ENCODE results near the gene MDH1.

MDH1 gene

GRCh38 chr2:63628403-63628942 is 39.7 kb downstream of the MDH1 start:
- no peak for DNase-seq (ENCODE audit: low read depth in 2 of 2, low spot score in 1 of 2)

DNA sequence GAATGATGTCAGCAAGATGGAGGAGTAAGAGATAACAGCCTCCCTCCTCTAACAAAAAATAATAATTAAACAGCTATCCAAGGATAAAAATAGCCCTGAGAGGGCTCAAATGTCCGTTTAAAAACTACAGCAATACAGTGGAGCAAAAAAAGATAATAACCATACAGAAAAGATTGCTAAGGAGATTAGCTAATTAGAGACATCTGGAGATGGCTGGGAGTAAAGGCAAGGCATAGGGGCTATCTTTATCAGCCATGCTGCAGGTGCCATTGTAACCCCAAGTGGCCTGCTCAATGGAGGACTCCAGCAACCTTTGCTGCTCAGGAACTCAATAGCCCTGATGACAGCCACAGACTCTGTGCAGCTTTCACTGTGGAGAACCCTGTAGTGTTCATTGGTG is 42.7 kb downstream of the MDH1 start:
- DNase-seq (ENCODE audit: low read depth in 2 of 2, low spot score in 1 of 2), result no peak

DNA sequence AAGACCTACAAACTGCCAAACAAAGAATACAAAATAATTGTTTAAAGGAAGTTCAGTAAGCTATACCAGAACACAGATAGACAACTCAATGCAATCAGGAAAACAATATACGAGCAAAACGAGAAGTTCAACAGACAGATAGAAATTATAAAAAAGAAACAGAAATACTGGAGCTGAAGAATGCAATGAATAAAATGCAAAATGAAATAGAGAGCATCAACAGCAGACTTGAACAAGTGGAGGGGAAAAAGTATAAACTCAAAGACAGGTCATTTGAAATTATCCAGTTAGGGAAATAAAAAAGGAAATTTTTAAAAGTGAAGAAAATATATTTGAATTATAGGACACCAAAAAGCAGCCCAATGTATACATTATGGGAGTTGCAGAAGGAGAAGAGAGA is 43.6 kb downstream of the MDH1 start:
- DNase-seq (ENCODE audit: low read depth in 2 of 2, low spot score in 1 of 2), result no peak

GRCh38 chr2:63639344-63639743 is 50.6 kb downstream of the MDH1 start:
- no peak for DNase-seq (ENCODE audit: low read depth in 2 of 2, low spot score in 1 of 2)

DNA sequence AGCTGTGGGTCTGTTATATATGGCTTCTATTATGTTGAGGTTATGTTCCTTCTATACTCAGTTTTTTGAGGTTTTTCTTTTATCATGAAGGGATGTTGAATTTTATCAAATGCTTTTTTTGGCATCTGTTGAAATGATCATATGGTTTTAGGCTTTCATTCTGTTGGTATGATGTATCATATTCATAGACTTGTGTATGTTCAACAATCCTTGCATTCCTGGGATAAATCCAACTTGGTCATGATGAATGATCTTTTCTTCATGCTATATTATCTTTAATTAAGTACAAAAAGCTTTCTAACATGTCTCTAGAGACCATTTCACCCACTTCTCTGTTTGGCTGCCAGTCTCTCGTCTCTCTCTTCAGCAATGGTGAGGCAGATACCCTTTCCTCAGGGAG is 54.2 kb downstream of the MDH1 start:
- no peak for DNase-seq (ENCODE audit: low read depth in 2 of 2, low spot score in 1 of 2)

DNA sequence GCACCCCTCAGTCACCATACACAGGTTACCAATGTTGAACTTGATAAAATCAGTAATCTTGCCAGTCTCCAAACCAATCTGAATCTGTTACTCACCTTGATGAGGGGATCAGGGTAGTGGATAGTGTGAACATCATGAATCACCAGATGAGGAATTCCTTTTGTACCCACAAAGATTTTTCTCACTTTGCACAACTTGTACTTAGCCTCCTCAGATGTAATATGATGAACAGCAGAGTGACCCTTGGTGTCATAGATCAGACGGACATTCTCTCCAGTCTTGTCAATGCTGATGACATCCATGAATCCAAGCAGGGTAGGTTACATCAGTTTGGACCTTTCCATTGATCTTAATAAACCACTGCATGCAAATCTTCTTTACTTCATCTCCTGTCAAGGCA is 54.7 kb downstream of the MDH1 start:
- DNase-seq (ENCODE audit: low read depth in 2 of 2, low spot score in 1 of 2), result no peak

DNA sequence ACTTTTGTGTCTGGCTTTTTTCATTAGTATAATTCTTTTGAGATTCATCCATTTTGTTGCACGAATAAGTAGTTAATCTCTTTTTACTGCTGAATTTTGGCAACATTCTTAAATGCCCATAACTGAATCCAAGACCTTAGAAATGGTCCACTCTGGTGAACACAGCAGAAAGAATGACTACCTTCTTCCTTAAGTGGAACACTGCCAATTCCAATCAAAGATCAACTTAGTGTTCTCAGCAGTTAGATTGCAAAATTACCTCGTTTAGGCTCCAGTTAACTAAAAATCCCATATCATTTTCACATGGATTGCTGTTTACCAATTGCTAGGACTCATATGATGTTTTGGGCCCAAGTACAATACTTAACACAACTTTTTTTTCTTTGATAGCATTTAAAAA is 59.9 kb downstream of the MDH1 start:
- no peak for DNase-seq (ENCODE audit: low read depth in 2 of 2, low spot score in 1 of 2)

GRCh38 chr2:63649829-63650228 is 61.1 kb downstream of the MDH1 start:
- no peak for DNase-seq (ENCODE audit: low read depth in 2 of 2, low spot score in 1 of 2)

DNA sequence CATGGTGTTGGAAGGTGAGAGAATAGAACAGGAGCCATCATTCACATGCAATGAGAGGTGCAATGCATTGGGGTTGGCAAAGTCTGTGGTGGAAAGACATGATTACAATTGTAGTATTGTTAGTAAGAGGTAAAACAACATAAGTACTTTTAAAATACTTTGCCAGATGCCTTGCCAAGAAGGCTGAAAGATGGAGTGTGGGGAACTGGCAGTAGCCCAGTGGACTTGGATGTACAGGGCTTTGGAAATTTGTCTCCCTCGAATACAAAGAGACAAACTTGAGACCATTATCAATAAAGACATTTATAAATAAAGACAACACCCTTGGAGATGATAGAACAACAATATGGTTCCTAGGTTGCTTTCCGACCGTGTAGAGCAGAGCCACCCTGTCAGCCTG is 62.0 kb downstream of the MDH1 start:
- no peak for DNase-seq (ENCODE audit: low read depth in 2 of 2, low spot score in 1 of 2)

- no peak for DNase-seq (ENCODE audit: low read depth in 2 of 2, low spot score in 1 of 2)
Observed at GRCh38 chr2:63651356-63651755, 62.6 kb downstream of the MDH1 start.

- no peak for DNase-seq (ENCODE audit: low read depth in 2 of 2, low spot score in 1 of 2)
Observed at GRCh38 chr2:63651861-63652651, 63.3 kb downstream of the MDH1 start.

- no peak for DNase-seq (ENCODE audit: low read depth in 2 of 2, low spot score in 1 of 2)
Observed at GRCh38 chr2:63652652-63652985, 63.9 kb downstream of the MDH1 start.

DNA sequence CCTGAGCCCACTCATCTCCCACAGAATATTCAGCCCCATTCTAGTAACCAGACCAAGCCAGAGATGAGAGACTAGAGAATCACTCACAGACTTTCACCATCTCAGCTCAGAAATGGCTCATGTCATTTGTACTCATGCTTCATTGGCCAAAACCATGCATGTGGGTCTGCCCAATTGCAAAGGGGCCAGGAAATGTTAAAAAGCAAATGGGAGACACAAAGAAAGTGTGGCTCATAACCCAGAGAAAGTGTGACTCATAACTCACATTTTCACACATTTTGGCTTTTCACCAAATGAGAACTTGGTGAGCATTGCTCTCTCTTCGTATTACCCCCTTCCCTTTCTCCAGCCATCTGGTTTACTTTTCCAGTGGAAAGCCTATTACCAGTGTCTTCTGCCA is 66.2 kb downstream of the MDH1 start:
- DNase-seq (ENCODE audit: low read depth in 2 of 2, low spot score in 1 of 2), result no peak
